Inflammatory macrophage treated with lipopolysaccharide for 4 hours (primary cell): ENCODE measurements around the gene MTLN.
"Not testable (repeated sequence)": the region's sequence is repeated elsewhere in the genome, so short reads cannot be mapped to it uniquely, and the experiment has no call there.

Experiments used
- DNase-seq: peaks from one replicate; pipeline ENCODE4 v3.0.0-alpha.2; 2020

Gene MTLN

GRCh38 chr2:110211938-110212858 lies at the start of gene MTLN:
TSS of gene MTLN (minus strand) at chr2:110212547. CDS start at chr2:110212525, 22 bp downstream.
- peak; percentile 80 for DNase-seq

GRCh38 chr2:110261910-110262309 lies 49.6 kb upstream of the MTLN start:
- DNase-seq, result not testable (repeated sequence)

GRCh38 chr2:110248081-110248795 lies 35.9 kb upstream of the MTLN start:
- not testable (repeated sequence) for DNase-seq

- DNase-seq, result not testable (repeated sequence)
These were observed 33.4 kb upstream of the MTLN start for GRCh38 chr2:110245488-110246435.

GRCh38 chr2:110243283-110243682 lies 30.9 kb upstream of the MTLN start:
- not testable (repeated sequence) for DNase-seq

- DNase-seq, result not testable (repeated sequence)
These were observed 22.2 kb upstream of the MTLN start for GRCh38 chr2:110234514-110234913.

GRCh38 chr2:110229886-110230285 lies 17.5 kb upstream of the MTLN start:
- DNase-seq, result not testable (repeated sequence)

- DNase-seq, result not testable (repeated sequence)
These were observed 10.3 kb upstream of the MTLN start for GRCh38 chr2:110222626-110223025.

- no peak for DNase-seq
These were observed 9.6 kb upstream of the MTLN start for GRCh38 chr2:110221938-110222337.

- DNase-seq, result no peak
These were observed 7.8 kb upstream of the MTLN start for GRCh38 chr2:110220190-110220564.

- no peak for DNase-seq
These were observed 7.3 kb upstream of the MTLN start for GRCh38 chr2:110219496-110220189.

GRCh38 chr2:110218889-110219288 lies 6.5 kb upstream of the MTLN start:
- DNase-seq, result not testable (repeated sequence)

- no peak for DNase-seq
These were observed 4.5 kb upstream of the MTLN start for GRCh38 chr2:110216803-110217202.

- no peak for DNase-seq
These were observed 3.9 kb upstream of the MTLN start for GRCh38 chr2:110216199-110216598.

- no peak for DNase-seq
These were observed 3.3 kb upstream of the MTLN start for GRCh38 chr2:110215566-110216158.

GRCh38 chr2:110215091-110215490 lies 2.7 kb upstream of the MTLN start:
- DNase-seq, result no peak

GRCh38 chr2:110213522-110213921 lies 1.2 kb upstream of the MTLN start:
- DNase-seq, result not testable (repeated sequence)

- no peak for DNase-seq
These were observed 6.5 kb downstream of the MTLN start for GRCh38 chr2:110205660-110206455.

- DNase-seq, result peak; percentile 87
These were observed 7.7 kb downstream of the MTLN start, which contains the start of gene NPHP1 for GRCh38 chr2:110204408-110205385. TSS of gene NPHP1 (minus strand) at chr2:110205013. CDS start at chr2:110204968, 45 bp downstream.
